Mucosa of stomach (tissue), 1 donor: ENCODE measurements around the gene BOD1L1.

ENCODE experiments used
- H3K27me3 ChIP-seq: one replicate; pipeline ENCODE4 v1.7.0; 2013; ENCODE audit warnings: mild to moderate bottlenecking, low read length; ENCODE audit not compliant: control insufficient read depth, insufficient read depth
- H3K36me3 ChIP-seq: one replicate; pipeline ENCODE4 v1.7.0; 2013; ENCODE audit warnings: low read length; ENCODE audit not compliant: control insufficient read depth, insufficient read depth
- H3K4me1 ChIP-seq: one replicate; pipeline ENCODE4 v1.7.0; 2013; ENCODE audit warnings: mild to moderate bottlenecking, low read length; ENCODE audit not compliant: control insufficient read depth, insufficient read depth
- H3K4me3 ChIP-seq: one replicate; pipeline ENCODE4 v1.7.0; 2013; ENCODE audit warnings: low read length
- H3K9ac ChIP-seq: one replicate; pipeline ENCODE4 v1.7.0; 2013; ENCODE audit warnings: mild to moderate bottlenecking, low read length, moderate library complexity
- H3K9me3 ChIP-seq: one replicate; pipeline ENCODE4 v1.7.0; 2013; ENCODE audit warnings: mild to moderate bottlenecking, low read length, moderate library complexity; ENCODE audit not compliant: control insufficient read depth
- donor health status: Pancreatic carcinoma.

BOD1L1 gene

GRCh38 chr4:13645075-13645474, 17.6 kb upstream of the BOD1L1 start:
- Histone ChIP-seq H3K27me3 (no peaks in the 10 kb centered on the region), H3K9me3 (no peaks in the 10 kb centered on the region), H3K9ac (no peak overlapping the region), H3K4me1 (no peaks in the 10 kb centered on the region), H3K4me3 (no peak overlapping the region), H3K36me3 (no peaks in the 10 kb centered on the region)

DNA sequence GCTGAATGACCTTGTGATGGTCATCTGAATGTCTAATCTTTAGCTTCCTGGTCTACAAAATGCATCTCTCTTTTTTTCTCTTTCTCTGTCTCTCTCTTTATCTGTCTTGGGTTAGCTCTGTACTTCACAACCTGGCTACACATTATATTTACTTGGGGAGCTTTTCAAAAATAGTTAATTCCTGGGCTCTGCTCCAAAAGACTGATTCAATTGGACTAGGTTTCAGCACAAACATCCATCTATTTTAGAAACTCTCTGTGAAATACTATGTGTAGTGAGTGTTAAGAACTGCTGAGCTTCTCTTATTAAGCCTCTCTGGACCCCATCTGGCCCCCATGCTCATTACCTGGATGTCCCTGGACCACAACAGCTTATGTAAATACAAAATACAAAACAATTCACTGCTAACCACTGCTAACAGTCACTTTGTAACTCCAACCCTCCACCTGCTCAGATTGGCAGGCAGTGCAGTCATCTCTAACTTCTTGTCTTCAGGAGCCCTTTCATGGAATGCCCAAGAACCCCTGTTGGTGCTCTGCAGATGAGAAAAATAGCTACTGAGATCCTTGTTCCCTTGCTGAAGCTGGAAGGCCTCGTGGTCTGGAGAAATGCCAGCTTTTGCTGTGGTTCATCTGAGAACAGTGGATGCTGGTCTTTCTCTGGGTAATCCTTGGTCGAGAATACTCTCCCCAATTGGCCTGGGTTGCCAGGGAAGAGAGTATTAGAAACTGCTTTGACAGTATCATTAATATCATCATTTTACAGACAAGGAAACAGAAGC, 14.8 kb upstream of the BOD1L1 start:
- no peaks in the 10 kb centered on the region for H3K36me3 ChIP-seq
- no peaks in the 10 kb centered on the region for H3K27me3 ChIP-seq
- no peak overlapping the region for H3K4me3 ChIP-seq
- no peak overlapping the region for H3K9ac ChIP-seq
- no peaks in the 10 kb centered on the region for H3K9me3 ChIP-seq
- H3K4me1 ChIP-seq: no peaks in the 10 kb centered on the region

DNA sequence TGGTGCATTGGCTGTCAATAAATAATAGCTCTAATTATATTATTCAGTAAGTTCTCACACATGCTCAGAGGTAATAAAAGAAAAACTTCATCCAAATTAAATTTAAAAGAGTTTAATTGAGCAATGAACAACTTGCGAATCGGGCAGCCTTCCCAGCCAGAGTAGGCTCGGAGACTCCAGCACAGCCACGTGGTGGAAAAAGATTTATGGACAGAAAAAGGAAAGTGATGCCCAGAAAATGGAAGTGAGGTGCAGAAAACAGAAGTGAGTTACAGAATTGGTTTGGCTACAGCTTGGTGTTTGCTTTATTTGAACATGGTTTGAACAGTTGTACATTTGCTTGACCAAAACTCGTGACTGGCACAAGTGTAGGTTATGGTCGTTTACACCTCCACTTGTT, 13.6 kb upstream of the BOD1L1 start:
- no peak overlapping the region for H3K4me3 ChIP-seq
- no peaks in the 10 kb centered on the region for H3K36me3 ChIP-seq
- no peaks in the 10 kb centered on the region for H3K9me3 ChIP-seq
- H3K27me3 ChIP-seq: no peaks in the 10 kb centered on the region
- no peaks in the 10 kb centered on the region for H3K4me1 ChIP-seq
- no peak overlapping the region for H3K9ac ChIP-seq

- no peaks in the 10 kb centered on the region for H3K4me1 ChIP-seq
- no peaks in the 10 kb centered on the region for H3K36me3 ChIP-seq
- no peaks in the 10 kb centered on the region for H3K9me3 ChIP-seq
- no peak overlapping the region for H3K9ac ChIP-seq
- H3K27me3 ChIP-seq: no peaks in the 10 kb centered on the region
- no peak overlapping the region for H3K4me3 ChIP-seq
Observed at GRCh38 chr4:13640149-13640940, 12.8 kb upstream of the BOD1L1 start.

GRCh38 chr4:13635286-13635799, 7.8 kb upstream of the BOD1L1 start:
- H3K36me3 ChIP-seq: no peaks in the 10 kb centered on the region
- no peak overlapping the region for H3K9ac ChIP-seq
- no peaks in the 10 kb centered on the region for H3K4me1 ChIP-seq
- H3K4me3 ChIP-seq: no peak overlapping the region
- H3K9me3 ChIP-seq: no peaks in the 10 kb centered on the region
- no peaks in the 10 kb centered on the region for H3K27me3 ChIP-seq

DNA sequence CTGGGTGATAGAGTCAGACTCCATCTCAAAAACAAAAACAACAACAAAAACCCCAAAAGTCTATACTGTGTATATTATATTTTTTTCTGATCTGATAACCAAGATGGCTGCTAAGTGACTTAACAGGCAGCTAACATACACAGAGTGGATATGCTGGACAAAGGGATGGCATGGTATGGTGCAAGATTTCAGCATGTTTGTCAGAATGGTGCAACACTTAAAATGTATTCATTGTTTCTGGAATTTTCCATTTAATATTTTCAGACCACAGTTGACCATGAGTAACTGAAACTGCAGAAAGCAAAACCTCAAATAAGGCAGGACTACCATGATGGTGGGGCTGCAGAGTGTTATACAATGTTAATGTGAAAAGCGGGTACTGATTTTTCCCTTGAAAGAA, 6.1 kb upstream of the BOD1L1 start:
- Histone ChIP-seq H3K4me3 (no peak overlapping the region), H3K9me3 (no peaks in the 10 kb centered on the region), H3K27me3 (no peaks in the 10 kb centered on the region), H3K4me1 (no peaks in the 10 kb centered on the region), H3K9ac (no peak overlapping the region), H3K36me3 (no peaks in the 10 kb centered on the region)

- no peaks in the 10 kb centered on the region for H3K9me3 ChIP-seq
- peak overlapping the region; percentile 95 for H3K9ac ChIP-seq
- no peaks in the 10 kb centered on the region for H3K36me3 ChIP-seq
- H3K27me3 ChIP-seq: no peaks in the 10 kb centered on the region
- H3K4me1 ChIP-seq: peaks cover 10% of the 10 kb centered on the region
- peak overlapping the region; percentile 79 for H3K4me3 ChIP-seq
Observed at GRCh38 chr4:13627178-13627605, 333 bp downstream of the BOD1L1 start.

DNA sequence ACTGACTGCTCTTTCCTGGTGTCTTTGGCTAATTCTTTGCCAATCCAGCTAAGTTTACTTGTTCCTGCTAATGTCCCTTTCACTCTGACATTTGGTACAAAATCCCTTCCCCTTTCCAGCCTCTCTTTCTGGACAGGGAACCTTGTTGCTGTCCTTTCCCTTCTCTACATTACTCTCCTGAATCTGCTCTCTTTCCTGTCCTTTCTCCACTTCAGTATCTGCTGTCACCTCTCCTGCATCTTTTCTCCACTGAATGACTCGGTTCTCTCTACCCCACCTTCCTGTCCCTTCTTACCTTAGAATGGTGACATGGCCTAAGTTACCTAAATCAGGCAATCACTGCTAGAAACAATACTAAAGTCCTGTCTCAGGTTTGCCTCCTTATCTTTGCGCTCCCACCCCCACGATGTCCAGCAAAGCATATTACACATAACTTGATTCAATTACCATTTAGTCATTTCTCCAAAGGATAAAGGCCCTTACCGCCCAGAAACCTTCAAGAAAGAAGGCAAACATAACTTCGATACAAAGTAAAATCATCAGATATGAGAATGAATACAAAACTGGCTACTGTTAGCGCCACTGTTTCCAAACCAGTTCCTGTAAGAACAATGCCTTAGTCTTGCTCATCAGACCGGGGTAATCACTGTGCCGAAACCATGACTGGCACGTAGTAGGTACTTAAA, 890 bp downstream of the BOD1L1 start:
- H3K4me1 ChIP-seq: peaks cover 10% of the 10 kb centered on the region
- peak overlapping the region; percentile 85 for H3K9ac ChIP-seq
- H3K4me3 ChIP-seq: peak overlapping the region; percentile 79
- H3K36me3 ChIP-seq: no peaks in the 10 kb centered on the region
- H3K9me3 ChIP-seq: no peaks in the 10 kb centered on the region
- no peaks in the 10 kb centered on the region for H3K27me3 ChIP-seq

GRCh38 chr4:13618212-13618806, 9.2 kb downstream of the BOD1L1 start:
- peaks cover 9% of the 10 kb centered on the region for H3K36me3 ChIP-seq

DNA sequence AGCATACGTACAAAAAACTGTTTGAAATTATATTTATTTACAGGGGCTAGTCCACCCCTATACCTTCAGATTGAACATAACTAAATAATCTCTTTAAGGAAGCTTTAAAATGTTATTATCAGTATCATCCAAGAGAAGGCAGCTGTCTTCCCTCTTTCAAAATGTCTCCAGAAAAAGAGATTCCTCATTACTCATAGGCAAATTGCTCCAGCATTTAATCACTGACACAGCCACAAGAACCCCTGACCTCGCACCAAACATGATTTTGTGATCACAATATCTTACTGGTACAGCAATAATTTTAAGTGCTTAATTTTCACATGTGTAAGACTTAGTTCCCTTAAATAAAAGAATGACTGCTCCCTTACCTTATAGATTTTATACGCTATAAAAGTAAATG, 9.7 kb downstream of the BOD1L1 start:
- H3K27me3 ChIP-seq: no peaks in the 10 kb centered on the region
- H3K4me3 ChIP-seq: no peak overlapping the region
- no peaks in the 10 kb centered on the region for H3K9me3 ChIP-seq
- H3K4me1 ChIP-seq: no peaks in the 10 kb centered on the region
- no peak overlapping the region for H3K9ac ChIP-seq
- H3K36me3 ChIP-seq: peaks cover 10% of the 10 kb centered on the region

More at GRCh38 chr4:13618212-13618806, 9.2 kb downstream of the BOD1L1 start:
- H3K27me3 ChIP-seq: no peaks in the 10 kb centered on the region
- H3K9me3 ChIP-seq: no peaks in the 10 kb centered on the region
- H3K4me3 ChIP-seq: no peak overlapping the region
- no peaks in the 10 kb centered on the region for H3K4me1 ChIP-seq
- no peak overlapping the region for H3K9ac ChIP-seq

DNA sequence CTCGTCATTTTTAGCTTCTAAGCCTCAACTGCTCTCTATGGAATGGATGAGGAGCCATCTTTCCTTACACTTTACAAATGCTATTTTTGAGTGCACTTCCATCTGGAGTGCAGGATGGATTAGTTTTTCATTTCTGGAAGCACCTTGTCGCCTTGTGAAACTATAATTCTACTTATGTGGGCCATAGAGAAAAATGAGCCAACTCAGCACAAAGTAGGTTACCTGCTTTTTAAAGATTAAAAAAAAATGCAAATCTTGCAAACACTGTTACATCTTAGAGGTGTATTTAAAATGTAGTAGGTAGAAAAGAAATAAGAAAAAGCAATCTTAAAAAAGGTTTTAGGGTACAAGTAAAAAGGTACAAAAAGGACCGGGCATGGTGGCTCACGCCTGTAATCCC, 10.9 kb downstream of the BOD1L1 start:
- no peak overlapping the region for H3K9ac ChIP-seq
- no peaks in the 10 kb centered on the region for H3K4me1 ChIP-seq
- H3K27me3 ChIP-seq: no peaks in the 10 kb centered on the region
- H3K9me3 ChIP-seq: no peaks in the 10 kb centered on the region
- H3K36me3 ChIP-seq: peaks cover 15% of the 10 kb centered on the region
- no peak overlapping the region for H3K4me3 ChIP-seq
